ENCODE results near the gene TFCP2L1.
"Not testable (repeated sequence)": the region's sequence is repeated elsewhere in the genome, so short reads cannot be mapped to it uniquely, and the experiment has no call there.

Gene TFCP2L1

DNA sequence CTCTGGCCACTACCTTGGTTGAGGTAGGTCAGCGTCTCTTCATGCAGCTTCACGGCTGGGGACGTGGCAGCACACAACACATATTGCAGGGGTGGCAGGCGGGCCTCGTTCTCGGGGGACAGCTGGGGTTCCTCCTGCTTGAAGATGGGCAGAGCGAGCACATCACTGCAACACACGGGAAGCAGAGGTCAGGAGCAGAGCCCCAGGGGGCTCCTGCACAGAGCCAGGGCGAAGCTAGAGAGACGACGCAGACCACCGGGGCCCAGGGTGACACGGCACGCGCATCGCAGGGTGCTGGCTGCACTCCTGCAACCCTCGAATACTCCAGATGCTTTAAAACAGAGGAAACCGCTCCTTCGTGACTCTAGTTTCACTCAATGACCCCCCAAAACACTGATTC is 3.9 kb downstream of the TFCP2L1 start:
- TF ChIP-seq, protein P1, sequence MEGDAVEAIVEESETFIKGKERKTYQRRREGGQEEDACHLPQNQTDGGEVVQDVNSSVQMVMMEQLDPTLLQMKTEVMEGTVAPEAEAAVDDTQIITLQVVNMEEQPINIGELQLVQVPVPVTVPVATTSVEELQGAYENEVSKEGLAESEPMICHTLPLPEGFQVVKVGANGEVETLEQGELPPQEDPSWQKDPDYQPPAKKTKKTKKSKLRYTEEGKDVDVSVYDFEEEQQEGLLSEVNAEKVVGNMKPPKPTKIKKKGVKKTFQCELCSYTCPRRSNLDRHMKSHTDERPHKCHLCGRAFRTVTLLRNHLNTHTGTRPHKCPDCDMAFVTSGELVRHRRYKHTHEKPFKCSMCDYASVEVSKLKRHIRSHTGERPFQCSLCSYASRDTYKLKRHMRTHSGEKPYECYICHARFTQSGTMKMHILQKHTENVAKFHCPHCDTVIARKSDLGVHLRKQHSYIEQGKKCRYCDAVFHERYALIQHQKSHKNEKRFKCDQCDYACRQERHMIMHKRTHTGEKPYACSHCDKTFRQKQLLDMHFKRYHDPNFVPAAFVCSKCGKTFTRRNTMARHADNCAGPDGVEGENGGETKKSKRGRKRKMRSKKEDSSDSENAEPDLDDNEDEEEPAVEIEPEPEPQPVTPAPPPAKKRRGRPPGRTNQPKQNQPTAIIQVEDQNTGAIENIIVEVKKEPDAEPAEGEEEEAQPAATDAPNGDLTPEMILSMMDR (conservative IDR thresholded peaks at IDR 0.05; ENCODE audit: low read depth, low read length) = no peak
- H3K4me3 ChIP-seq (ENCODE audit: low read length) = no peak overlapping the region
- no peak for DNase-seq (ENCODE audit: low read depth)

DNA sequence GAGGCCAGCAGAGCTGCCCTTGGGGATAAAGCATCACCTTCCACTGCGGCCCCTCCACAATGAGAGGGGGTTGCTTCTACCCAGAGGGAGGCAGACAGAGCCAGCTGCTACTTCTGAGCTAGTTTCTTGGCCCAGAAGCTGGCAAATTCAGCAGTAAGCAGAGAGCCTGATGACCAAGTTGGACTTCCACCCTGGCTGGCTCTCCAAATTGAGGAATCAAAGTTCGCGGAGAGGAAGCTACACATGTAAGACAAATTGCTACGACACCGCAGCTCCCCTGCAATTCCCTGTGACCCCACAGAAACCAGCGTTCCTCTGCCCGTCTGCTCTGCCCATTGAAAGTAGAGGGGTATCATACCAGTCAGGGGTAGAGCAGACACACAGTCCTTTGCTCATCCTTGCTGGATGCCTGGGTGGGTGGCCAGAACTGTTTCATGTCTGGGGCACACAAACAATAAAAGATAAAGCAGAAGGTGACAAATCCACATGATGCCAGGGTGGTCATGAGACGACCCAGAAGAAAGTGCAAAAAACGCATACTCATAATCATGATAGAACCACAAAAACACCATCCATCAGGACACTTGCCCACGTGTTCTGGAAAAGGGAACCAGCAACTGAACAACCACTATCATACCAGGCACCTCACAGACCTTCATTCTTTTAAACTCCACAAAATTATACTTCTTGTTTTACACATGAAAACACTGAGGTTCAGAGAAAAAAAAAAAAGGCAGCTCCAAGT is 5.4 kb downstream of the TFCP2L1 start:
- TF ChIP-seq, protein P1 (conservative IDR thresholded peaks at IDR 0.05; ENCODE audit: low read depth, low read length) = no peak
- no peak overlapping the region for H3K4me3 ChIP-seq (ENCODE audit: low read length)
- DNase-seq (ENCODE audit: low read depth) = no peak

- DNase-seq (ENCODE audit: low read depth) = no peak
- no peak overlapping the region for H3K4me3 ChIP-seq (ENCODE audit: low read length)
- TF ChIP-seq, protein P1 (conservative IDR thresholded peaks at IDR 0.05; ENCODE audit: low read depth, low read length) = no peak
These were observed 8.7 kb downstream of the TFCP2L1 start for GRCh38 chr2:121276341-121276740.

DNA sequence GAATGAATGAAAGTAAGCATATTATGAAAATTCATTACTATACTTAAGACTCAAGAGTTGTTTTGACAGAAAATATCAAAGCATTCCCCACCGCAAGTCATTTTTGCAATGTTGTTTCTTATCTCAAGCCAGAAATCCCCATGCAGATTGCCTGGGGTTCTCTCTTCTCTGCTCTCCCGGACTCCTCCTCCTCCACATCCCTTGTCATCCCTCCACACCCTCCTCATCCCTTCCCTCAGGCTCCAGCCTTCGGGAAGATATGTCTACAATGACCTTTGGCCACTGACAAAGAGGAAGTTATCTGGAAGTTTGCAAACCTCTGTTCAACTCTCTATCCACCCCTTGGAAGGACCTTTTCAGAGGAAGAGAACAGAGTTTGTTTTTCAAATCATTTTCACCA is 11.9 kb downstream of the TFCP2L1 start:
- TF ChIP-seq, protein P1 (conservative IDR thresholded peaks at IDR 0.05; ENCODE audit: low read depth, low read length) = no peak
- no peak for DNase-seq (ENCODE audit: low read depth)
- no peak overlapping the region for H3K4me3 ChIP-seq (ENCODE audit: low read length)

- TF ChIP-seq, protein P1 (conservative IDR thresholded peaks at IDR 0.05; ENCODE audit: low read depth, low read length) = no peak
- H3K4me3 ChIP-seq (ENCODE audit: low read length) = no peak overlapping the region
- no peak for DNase-seq (ENCODE audit: low read depth)
These were observed 12.4 kb downstream of the TFCP2L1 start for GRCh38 chr2:121272596-121272995.

DNA sequence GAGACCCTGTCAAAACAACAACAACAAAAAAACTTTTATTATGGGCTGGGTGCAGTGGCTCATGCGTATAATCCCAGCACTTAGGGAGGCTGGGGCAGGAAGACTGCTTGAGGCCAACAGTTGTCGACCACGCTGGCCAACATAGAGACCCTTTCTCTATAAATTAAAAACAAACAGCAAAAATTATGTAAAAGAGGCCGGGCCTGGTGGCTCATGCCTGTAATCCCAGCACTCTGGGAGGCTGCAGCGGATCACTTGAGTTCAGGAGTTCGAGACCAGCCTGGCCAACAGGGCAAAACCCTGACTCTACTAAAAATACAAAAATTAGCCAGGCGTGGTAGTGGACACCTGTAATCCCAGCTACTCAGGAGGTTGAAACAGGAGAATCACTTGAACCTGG is 15.6 kb downstream of the TFCP2L1 start:
- DNase-seq (ENCODE audit: low read depth); H3K4me3 ChIP-seq (ENCODE audit: low read length): not testable (repeated sequence)

DNA sequence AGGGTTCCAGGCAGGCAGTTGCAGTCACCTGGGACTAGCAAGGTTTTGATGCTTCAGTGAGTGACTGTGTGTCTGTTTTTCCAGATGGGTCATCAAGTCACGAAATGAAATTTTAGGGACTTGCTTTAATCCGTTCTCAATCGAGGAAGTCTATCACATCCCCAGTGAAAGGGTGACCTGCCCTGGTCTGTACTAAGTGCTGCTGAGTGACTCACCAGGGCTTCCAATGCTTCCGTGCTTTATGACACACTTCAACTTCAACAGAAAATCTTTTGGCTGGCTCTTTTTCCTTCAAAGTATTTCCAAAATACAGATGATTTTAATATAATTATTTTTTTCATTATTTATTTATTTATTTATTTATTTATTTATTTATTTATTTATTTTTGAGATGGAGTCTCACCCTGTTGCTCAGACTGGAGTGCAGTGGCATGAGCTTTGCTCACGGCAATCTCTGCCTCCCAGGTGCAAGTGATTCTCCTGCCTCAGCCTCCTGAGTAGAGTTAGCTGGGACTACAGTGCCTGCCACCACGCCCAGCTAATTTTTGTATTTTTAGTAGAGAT is 18.4 kb downstream of the TFCP2L1 start:
- no peak overlapping the region for H3K4me3 ChIP-seq (ENCODE audit: low read length)
- no peak for DNase-seq (ENCODE audit: low read depth)
- TF ChIP-seq, protein P1 (conservative IDR thresholded peaks at IDR 0.05; ENCODE audit: low read depth, low read length) = no peak

Measured in retinal pigment epithelial cell (primary cell).